ENCODE data around the gene KANSL1.

KANSL1 gene

DNA sequence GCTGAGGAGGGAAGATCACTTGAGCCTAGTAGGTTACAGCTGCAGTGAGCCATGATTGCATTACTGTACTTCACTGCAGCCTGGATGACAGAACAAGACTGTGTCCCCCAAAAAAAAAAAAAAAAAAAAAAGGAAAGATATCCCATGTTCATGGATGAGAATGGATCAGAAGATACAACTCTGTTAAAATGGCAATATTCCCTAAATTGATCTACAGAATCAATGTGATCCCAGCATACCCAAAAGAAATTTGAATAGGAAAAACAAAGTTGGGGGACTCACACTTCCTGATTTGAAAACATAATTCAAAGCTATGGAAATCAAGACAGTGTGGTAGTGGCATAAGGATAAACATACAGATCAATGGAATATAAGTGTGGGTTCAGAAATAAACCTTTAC is 12.7 kb upstream of the KANSL1 start:
- H3K4me3 ChIP-seq (replicated peaks; ENCODE audit: low read depth, low read length): no peak overlapping the region
- TF ChIP-seq, protein P1, sequence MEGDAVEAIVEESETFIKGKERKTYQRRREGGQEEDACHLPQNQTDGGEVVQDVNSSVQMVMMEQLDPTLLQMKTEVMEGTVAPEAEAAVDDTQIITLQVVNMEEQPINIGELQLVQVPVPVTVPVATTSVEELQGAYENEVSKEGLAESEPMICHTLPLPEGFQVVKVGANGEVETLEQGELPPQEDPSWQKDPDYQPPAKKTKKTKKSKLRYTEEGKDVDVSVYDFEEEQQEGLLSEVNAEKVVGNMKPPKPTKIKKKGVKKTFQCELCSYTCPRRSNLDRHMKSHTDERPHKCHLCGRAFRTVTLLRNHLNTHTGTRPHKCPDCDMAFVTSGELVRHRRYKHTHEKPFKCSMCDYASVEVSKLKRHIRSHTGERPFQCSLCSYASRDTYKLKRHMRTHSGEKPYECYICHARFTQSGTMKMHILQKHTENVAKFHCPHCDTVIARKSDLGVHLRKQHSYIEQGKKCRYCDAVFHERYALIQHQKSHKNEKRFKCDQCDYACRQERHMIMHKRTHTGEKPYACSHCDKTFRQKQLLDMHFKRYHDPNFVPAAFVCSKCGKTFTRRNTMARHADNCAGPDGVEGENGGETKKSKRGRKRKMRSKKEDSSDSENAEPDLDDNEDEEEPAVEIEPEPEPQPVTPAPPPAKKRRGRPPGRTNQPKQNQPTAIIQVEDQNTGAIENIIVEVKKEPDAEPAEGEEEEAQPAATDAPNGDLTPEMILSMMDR (IDR thresholded peaks at IDR 0.05; ENCODE audit: low read depth, low read length, missing control alignments): no peak
- no peak for DNase-seq (ENCODE audit: extremely low read depth, low read depth)

DNA sequence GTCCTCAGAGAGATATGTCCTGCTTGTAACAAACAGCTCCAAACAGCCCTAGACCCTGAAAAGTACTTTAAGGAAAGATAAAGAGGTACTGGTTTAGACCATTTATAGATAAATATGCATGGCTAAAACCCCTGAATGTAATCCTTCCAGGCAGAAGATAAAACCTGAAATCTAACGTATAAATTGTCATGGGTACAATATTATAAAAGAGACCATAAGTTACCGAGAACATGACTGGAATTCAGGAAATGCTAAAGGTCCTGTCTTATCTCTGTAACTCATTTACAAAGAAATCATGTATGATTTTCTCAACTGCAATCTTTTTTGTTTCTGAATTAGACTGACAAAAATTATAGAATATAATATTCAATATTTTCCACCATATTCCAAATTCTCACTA is 9.2 kb upstream of the KANSL1 start:
- no peak for DNase-seq (ENCODE audit: extremely low read depth, low read depth)
- TF ChIP-seq, protein P1 (IDR thresholded peaks at IDR 0.05; ENCODE audit: low read depth, low read length, missing control alignments): no peak
- no peak overlapping the region for H3K4me3 ChIP-seq (replicated peaks; ENCODE audit: low read depth, low read length)

DNA sequence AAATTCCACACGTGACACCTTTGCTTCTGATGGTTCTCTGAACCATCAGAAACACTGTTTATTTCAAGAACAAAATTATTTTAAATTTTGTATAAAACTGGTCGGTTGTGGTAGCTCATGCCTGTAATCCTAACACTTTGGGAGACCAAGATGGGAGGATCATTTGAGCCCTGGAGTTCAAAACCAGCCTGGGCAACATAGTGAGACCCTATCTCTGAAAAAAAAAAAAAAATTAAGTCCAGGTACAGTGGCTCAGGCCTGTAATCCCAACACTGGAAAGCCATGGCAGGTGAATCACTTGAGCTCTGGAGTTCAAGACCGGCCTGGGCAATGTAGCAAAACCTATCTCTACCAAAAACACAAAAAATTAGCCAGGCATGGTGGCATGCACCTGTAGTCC is 8.3 kb upstream of the KANSL1 start:
- no peak overlapping the region for H3K4me3 ChIP-seq (replicated peaks; ENCODE audit: low read depth, low read length)
- TF ChIP-seq, protein P1 (IDR thresholded peaks at IDR 0.05; ENCODE audit: low read depth, low read length, missing control alignments): no peak
- DNase-seq (ENCODE audit: extremely low read depth, low read depth): no peak

DNA sequence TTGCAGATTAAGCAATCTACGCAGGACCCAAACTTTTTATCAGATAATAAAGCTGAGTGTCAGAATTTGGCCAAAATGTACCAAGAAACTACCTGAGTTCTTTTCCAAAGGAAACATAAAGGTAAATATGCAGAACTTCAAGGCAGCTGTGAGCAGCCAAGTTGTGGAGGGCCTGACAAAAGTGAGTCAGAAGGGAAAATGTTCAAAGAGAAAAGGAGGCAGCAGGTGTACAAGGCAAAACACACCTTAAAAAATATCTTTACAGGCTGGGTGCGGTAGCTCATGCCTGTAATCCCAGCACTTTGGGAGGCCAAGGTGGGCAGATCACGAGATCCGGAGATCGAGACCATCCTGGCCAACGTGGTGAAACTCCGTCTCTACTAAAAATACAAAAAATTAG is 7.0 kb upstream of the KANSL1 start:
- TF ChIP-seq, protein P1 (IDR thresholded peaks at IDR 0.05; ENCODE audit: low read depth, low read length, missing control alignments): no peak

DNA sequence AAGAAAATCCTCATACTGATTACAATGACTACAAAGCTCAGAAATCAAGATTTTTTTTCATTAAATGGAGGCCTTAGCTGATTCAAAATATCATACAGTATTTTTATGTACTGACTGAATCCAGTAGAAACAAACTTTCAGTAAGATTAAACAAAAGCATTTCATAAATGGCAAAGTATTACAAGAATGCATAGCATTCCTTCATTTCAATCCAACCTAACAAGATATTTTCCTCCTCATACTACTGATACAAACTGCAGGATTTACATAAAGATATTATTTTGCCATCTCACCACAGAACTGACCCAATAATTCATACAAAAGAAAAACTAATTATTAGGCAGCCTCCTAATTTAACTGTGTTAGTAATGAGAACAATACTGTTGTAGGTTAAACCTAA is 6.2 kb upstream of the KANSL1 start:
- TF ChIP-seq, protein P1 (IDR thresholded peaks at IDR 0.05; ENCODE audit: low read depth, low read length, missing control alignments): no peak
- no peak overlapping the region for H3K4me3 ChIP-seq (replicated peaks; ENCODE audit: low read depth, low read length)
- DNase-seq (ENCODE audit: extremely low read depth, low read depth): no peak

More for the DNA sequence above, 7.0 kb upstream of the KANSL1 start:
- no peak for DNase-seq (ENCODE audit: extremely low read depth, low read depth)
- no peak overlapping the region for H3K4me3 ChIP-seq (replicated peaks; ENCODE audit: low read depth, low read length)

DNA sequence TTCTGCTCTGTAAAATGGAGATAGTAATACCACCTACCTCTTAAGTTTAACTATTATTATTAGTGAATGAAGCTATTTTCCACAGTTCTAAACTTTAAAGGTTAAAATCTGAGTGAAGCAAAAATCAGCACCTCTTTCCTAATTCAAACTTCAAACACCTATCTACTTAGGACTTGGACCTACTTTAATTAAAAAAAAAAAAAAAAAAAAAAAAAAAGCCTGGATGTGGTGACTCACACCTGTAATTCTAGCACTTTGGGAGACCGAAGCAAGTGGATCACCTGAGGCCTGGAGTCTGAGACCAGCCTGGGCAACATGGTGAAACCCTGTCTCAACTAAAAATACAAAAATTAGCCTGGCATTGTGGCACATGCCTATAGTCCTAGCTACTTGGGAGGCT is 5.0 kb upstream of the KANSL1 start:
- no peak for DNase-seq (ENCODE audit: extremely low read depth, low read depth)
- TF ChIP-seq, protein P1 (IDR thresholded peaks at IDR 0.05; ENCODE audit: low read depth, low read length, missing control alignments): no peak
- no peak overlapping the region for H3K4me3 ChIP-seq (replicated peaks; ENCODE audit: low read depth, low read length)

DNA sequence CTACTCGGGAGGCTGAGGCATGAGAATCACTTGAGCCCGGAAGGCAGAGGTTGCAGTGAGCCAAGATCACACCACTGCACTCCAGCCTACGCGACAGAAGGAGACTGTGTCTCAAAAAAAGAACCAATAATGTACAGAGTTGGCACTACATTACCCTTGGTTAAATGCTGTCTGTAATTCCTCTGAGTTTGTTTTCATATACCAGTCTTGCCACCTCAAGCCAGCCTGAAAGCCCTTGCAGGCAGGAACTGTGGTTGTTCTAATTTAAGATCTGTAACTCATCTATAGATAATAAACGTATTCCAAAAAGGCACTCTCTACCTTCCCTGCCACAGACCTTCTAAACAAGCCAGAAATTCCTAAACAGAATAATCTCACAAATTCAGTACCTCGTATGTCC is 4.3 kb upstream of the KANSL1 start:
- no peak for DNase-seq (ENCODE audit: extremely low read depth, low read depth)
- TF ChIP-seq, protein P1 (IDR thresholded peaks at IDR 0.05; ENCODE audit: low read depth, low read length, missing control alignments): no peak
- H3K4me3 ChIP-seq (replicated peaks; ENCODE audit: low read depth, low read length): no peak overlapping the region
